22Rv1 (cell line): ENCODE measurements around the gene DNAH8.

Source experiments
- CTCF ChIP-seq: fragments of 450-650 bp; IDR thresholded peaks from 2 replicates; pipeline ENCODE4 v1.5.1; 2017; ENCODE audit warnings: mild to moderate bottlenecking
- ZFX ChIP-seq: fragments of 450-650 bp; IDR thresholded peaks from 2 replicates; pipeline ENCODE4 v1.6.1; 2017; ENCODE audit warnings: antibody characterized with exemption, borderline replicate concordance

GRCh38 chr6:39075807-39076622 lies 360.9 kb downstream of the DNAH8 start:
- TF ChIP-seq CTCF = no peak
- TF ChIP-seq ZFX = no peak
